H1 (cell line): ENCODE data around the gene C3orf49. TPM values are rescaled to one million over a fixed set of nuclear protein-coding genes. Genes with fewer than 3 reads are reported as not detected.

Experiments used
- CTCF ChIA-PET: fragments of 300-600 bp; sonication (Branson Sonifier 250); formaldehyde crosslinking; loops from one replicate; lab custom pipeline; 2021; ENCODE audit not compliant: partially characterized antibody; lab: Charles Lee
- POLR2A ChIA-PET: fragments of 300-600 bp; sonication (Branson Sonifier 250); formaldehyde crosslinking; loops from one replicate; lab custom pipeline; 2021; ENCODE audit warnings: inconsistent platforms; ENCODE audit not compliant: partially characterized antibody; lab: Charles Lee
- DNase-seq, 2 experiments: peaks; one replicate each; pipeline versions ENCODE4 v3.0.0 to v3.0.0-alpha.2; 2010 to 2022; ENCODE audit warnings: low spot score in 2 of 2, low read depth in 1 of 2, mixed read lengths in 1 of 2
- FAIRE-seq: peaks from 2 replicates; lab custom pipeline; 2011; peaks lifted over from hg19 to GRCh38; lab: Jason Lieb, UNC
- H2AFZ ChIP-seq: 2 replicates; pipeline ENCODE4 v1.8.1; 2012; ENCODE audit warnings: low read length, inconsistent platforms
- H2AK5ac ChIP-seq: 2 replicates; pipeline ENCODE4 v1.6.1; 2013; ENCODE audit warnings: low read depth, low read length
- H2BK120ac ChIP-seq: replicated peaks from 2 replicates; pipeline ENCODE3; 2013; ENCODE audit warnings: low read depth, low read length, inconsistent platforms
- H2BK12ac ChIP-seq: 2 replicates; pipeline ENCODE4 v1.6.1; 2013; ENCODE audit warnings: low read depth, low read length
- H2BK15ac ChIP-seq: 2 replicates; pipeline ENCODE4 v1.6.1; 2013; ENCODE audit warnings: low read length
- H2BK20ac ChIP-seq: 2 replicates; pipeline ENCODE4 v1.6.1; 2013; ENCODE audit warnings: low read length
- H2BK5ac ChIP-seq: 2 replicates; pipeline ENCODE4 v1.6.1; 2013; ENCODE audit warnings: low read depth, low read length
- H3K14ac ChIP-seq: 2 replicates; pipeline ENCODE4 v1.6.1; 2013; ENCODE audit warnings: inconsistent platforms; ENCODE audit not compliant: insufficient read length
- H3K18ac ChIP-seq: 2 replicates; pipeline ENCODE4 v1.6.1; 2013; ENCODE audit warnings: low read length; ENCODE audit errors: extremely low read depth
- H3K23ac ChIP-seq: 2 replicates; pipeline ENCODE4 v1.6.1; 2013; ENCODE audit warnings: inconsistent platforms; ENCODE audit not compliant: insufficient read length
- H3K23me2 ChIP-seq: 2 replicates; pipeline ENCODE4 v1.6.1; 2013; ENCODE audit warnings: low read depth, low read length
- H3K27ac ChIP-seq: 2 replicates; pipeline ENCODE4 v1.6.1; 2011; ENCODE audit warnings: low read depth, low read length, inconsistent platforms
- H3K27me3 ChIP-seq, 4 experiments: replicated peaks in 1 of 4; 1 replicate in 1 of 4; 2 replicates in 3 of 4; pipeline versions ENCODE4 v1.6.1 to v1.8.1; 2011 to 2013; ENCODE audit warnings: low read length in 3 of 4, mild to moderate bottlenecking in 3 of 4, inconsistent platforms in 2 of 4, mixed read lengths in 2 of 4, moderate library complexity in 1 of 4; ENCODE audit not compliant: control insufficient read depth in 3 of 4, insufficient read depth in 3 of 4; ENCODE audit errors: extremely low read depth in 1 of 4
- H3K36me3 ChIP-seq, 4 experiments: 2 replicates each; pipeline versions ENCODE4 v1.6.1 to v1.8.1; 2011 to 2013; ENCODE audit warnings: mild to moderate bottlenecking in 4 of 4, low read length in 3 of 4, moderate library complexity in 2 of 4, control low read depth in 1 of 4, inconsistent platforms in 1 of 4; ENCODE audit not compliant: insufficient read depth in 4 of 4, control insufficient read depth in 2 of 4
- H3K4ac ChIP-seq: replicated peaks from 2 replicates; pipeline ENCODE3; 2013; ENCODE audit warnings: low read length, low read depth, mixed read lengths, inconsistent platforms; ENCODE audit not compliant: insufficient read length
- H3K4me1 ChIP-seq, 4 experiments: replicated peaks in 1 of 4; 1 replicate in 1 of 4; 2 replicates in 3 of 4; pipeline versions ENCODE4 v1.6.1 to v1.8.1; 2011 to 2013; ENCODE audit warnings: low read length in 3 of 4, inconsistent platforms in 2 of 4, mixed read lengths in 1 of 4; ENCODE audit not compliant: insufficient read depth in 4 of 4, control insufficient read depth in 3 of 4
- H3K4me2 ChIP-seq, 2 experiments: 2 replicates each; pipeline versions ENCODE4 v1.6.1 to v1.8.1; 2011 to 2013; ENCODE audit warnings: low read depth in 2 of 2, low read length in 2 of 2, control low read depth in 1 of 2, inconsistent platforms in 1 of 2, mild to moderate bottlenecking in 1 of 2; ENCODE audit not compliant: insufficient read depth in 1 of 2
- H3K4me3 ChIP-seq, 4 experiments: fragments of 200-600, 300-600 bp in 1 of 4; sonication (generic), shearing (Covaris generic), sonication (Bioruptor Twin) in 1 of 4; 2 replicates each; pipeline versions ENCODE4 v1.5.1 to v1.8.1; 2011 to 2016; ENCODE audit warnings: low read length in 4 of 4, low read depth in 3 of 4, control low read depth in 2 of 4, inconsistent platforms in 2 of 4, mild to moderate bottlenecking in 2 of 4, mixed read lengths in 1 of 4, moderate library complexity in 1 of 4; ENCODE audit not compliant: insufficient read depth in 2 of 4; ENCODE audit errors: extremely low read depth in 1 of 4
- H3K56ac ChIP-seq: replicated peaks from 2 replicates; pipeline ENCODE3; 2013; ENCODE audit warnings: low read depth, mild to moderate bottlenecking, mixed read lengths, low read length, inconsistent platforms; ENCODE audit not compliant: insufficient read length
- H3K79me1 ChIP-seq: 2 replicates; pipeline ENCODE4 v1.6.1; 2013; ENCODE audit warnings: low read depth, low read length, control low read depth
- H3K79me2 ChIP-seq, 2 experiments: 2 replicates each; pipeline versions ENCODE4 v1.6.1 to v1.8.1; 2012 to 2013; ENCODE audit warnings: low read length in 2 of 2, mild to moderate bottlenecking in 2 of 2, inconsistent platforms in 1 of 2; ENCODE audit not compliant: insufficient read depth in 2 of 2, control insufficient read depth in 1 of 2
- H3K9ac ChIP-seq, 4 experiments: replicated peaks in 1 of 4; 1 replicate in 1 of 4; 2 replicates in 3 of 4; pipeline versions ENCODE4 v1.6.1 to v1.8.1; 2011 to 2013; ENCODE audit warnings: low read depth in 3 of 4, low read length in 3 of 4, control low read depth in 2 of 4, mild to moderate bottlenecking in 2 of 4, moderate library complexity in 2 of 4, inconsistent platforms in 1 of 4; ENCODE audit errors: extremely low read depth in 1 of 4
- H3K9me3 ChIP-seq, 2 experiments: 2 replicates each; pipeline versions ENCODE4 v1.6.1 to v1.8.1; 2012 to 2013; ENCODE audit warnings: mild to moderate bottlenecking in 2 of 2, moderate library complexity in 2 of 2, control low read depth in 1 of 2, inconsistent platforms in 1 of 2, low read depth in 1 of 2, low read length in 1 of 2, mixed read lengths in 1 of 2; ENCODE audit not compliant: insufficient read depth in 2 of 2
- H4K20me1 ChIP-seq, 2 experiments: replicated peaks in 1 of 2; 2 replicates each; pipeline versions ENCODE3 to v1.8.1; 2011 to 2013; ENCODE audit warnings: inconsistent platforms in 2 of 2, low read length in 2 of 2, mild to moderate bottlenecking in 1 of 2; ENCODE audit not compliant: insufficient read depth in 2 of 2, control insufficient read depth in 1 of 2
- H4K5ac ChIP-seq: 2 replicates; pipeline ENCODE4 v1.6.1; 2013; ENCODE audit warnings: low read length, low read depth, mixed read lengths, inconsistent platforms; ENCODE audit not compliant: insufficient read length
- H4K8ac ChIP-seq: 2 replicates; pipeline ENCODE4 v1.8.0; 2013; ENCODE audit warnings: mild to moderate bottlenecking, moderate library complexity, low read length, inconsistent platforms; ENCODE audit not compliant: insufficient read depth; ENCODE audit errors: extremely low read depth
- H4K91ac ChIP-seq: replicated peaks from 2 replicates; pipeline ENCODE3; 2013; ENCODE audit warnings: low read length, mixed read lengths, inconsistent platforms; ENCODE audit not compliant: insufficient read length
- ATF2 ChIP-seq: IDR thresholded peaks from 2 replicates; pipeline ENCODE4 v1.6.1; 2012; ENCODE audit warnings: low read length, inconsistent platforms
- CEBPB ChIP-seq: IDR thresholded peaks from 2 replicates; pipeline ENCODE4 v1.6.1; 2012; ENCODE audit warnings: low read depth, low read length
- CTBP2 ChIP-seq: IDR thresholded peaks from 2 replicates; pipeline ENCODE4 v1.7.0; 2011; ENCODE audit warnings: borderline replicate concordance, mild to moderate bottlenecking, moderate library complexity, mixed read lengths, low read length; ENCODE audit not compliant: insufficient read depth, insufficient read length
- GABPA ChIP-seq: IDR thresholded peaks from 2 replicates; pipeline ENCODE4 v1.6.1; 2011; ENCODE audit warnings: mild to moderate bottlenecking, low read length, moderate library complexity, borderline replicate concordance; ENCODE audit not compliant: insufficient read depth
- JUND ChIP-seq: IDR thresholded peaks from 2 replicates; pipeline ENCODE4 v1.6.1; 2011; ENCODE audit warnings: mild to moderate bottlenecking, improper control_type of control experiment, low read length
- KDM5A ChIP-seq: fragments of 200-600 bp; IDR thresholded peaks from 2 replicates; pipeline ENCODE4 v1.7.1; 2012; ENCODE audit warnings: mild to moderate bottlenecking, low read length, inconsistent platforms, mixed read lengths
- MAX ChIP-seq: IDR thresholded peaks from 2 replicates; pipeline ENCODE4 v1.6.1; 2012; ENCODE audit warnings: inconsistent platforms
- NANOG ChIP-seq: IDR thresholded peaks from 2 replicates; pipeline ENCODE4 v1.6.1; 2011; ENCODE audit warnings: low read length, low read depth, mild to moderate bottlenecking, inconsistent platforms; ENCODE audit not compliant: insufficient read depth, poor library complexity, severe bottlenecking
- NRF1 ChIP-seq: IDR thresholded peaks from 2 replicates; pipeline ENCODE4 v1.6.1; 2011; ENCODE audit warnings: mild to moderate bottlenecking, low read depth, low read length, improper control_type of control experiment
- PHF8 ChIP-seq: fragments of 200-600 bp; sonication (generic); conservative IDR thresholded peaks from 2 replicates; pipeline ENCODE4 v1.7.1; 2012; ENCODE audit warnings: low read depth, mild to moderate bottlenecking, inconsistent platforms, low read length, moderate library complexity
- POLR2AphosphoS5 ChIP-seq: IDR thresholded peaks from 2 replicates; pipeline ENCODE4 v1.6.1; 2011; ENCODE audit warnings: low read depth, low read length
- SIN3A ChIP-seq, 2 experiments: IDR thresholded peaks in 1 of 2; conservative IDR thresholded peaks in 1 of 2; 2 replicates each; pipeline ENCODE4 v1.6.1; 2011 to 2012; ENCODE audit warnings: low read length in 2 of 2, improper control_type of control experiment in 1 of 2, low read depth in 1 of 2, mild to moderate bottlenecking in 1 of 2
- SP4 ChIP-seq: IDR thresholded peaks from 2 replicates; pipeline ENCODE4 v1.6.1; 2012; ENCODE audit warnings: low read length, inconsistent platforms
- polyA plus RNA-seq, 7 experiments: library from polyadenylated mRNA; depleted of rRNA in 3 of 7; stranded (reverse) in 5 of 7; unstranded in 2 of 7; fragments of >200 nt in 5 of 7; fragments of 200-250 nt in 2 of 7; gene quantifications; 1 replicate in 5 of 7; 2 replicates in 1 of 7; 4 replicates in 1 of 7; pipeline versions ENCODE4 v1.2.1 to v1.2.3, GENCODE V29; 2011 to 2013; ENCODE audit warnings: missing spikeins in 2 of 7, mixed read lengths in 2 of 7
- total RNA-seq: library from RNA; stranded (reverse); fragmentation: NEBNext Ultra II Directional; extraction: Animal tissue kit (Norgen Biotek cat#: 25700); gene quantifications from 2 replicates; pipeline ENCODE4 v1.2.1, GENCODE V29; 2021

The C3orf49 gene
- total and polyA plus RNA-seq, 2 of the 8 experiments (the other 6 are each of a cell fraction or from before 2014, with no cell fraction given): not detected

- no peaks in the 10 kb centered on the region for H4K20me1 ChIP-seq
- no peak overlapping the region for H3K23ac ChIP-seq
- H2AK5ac ChIP-seq: no peak overlapping the region
- no peak overlapping the region for H3K27ac ChIP-seq
- CTCF ChIA-PET: interaction anchor here (0.9 to 1.3 kb wide), 3 partner anchors 9 to 186 kb away, joined by 3 to 4 read pairs (median 4); no protein-coding TSS in a partner anchor
- no peak overlapping the region for H3K4ac ChIP-seq
- H3K14ac ChIP-seq: no peak overlapping the region
- no peak overlapping the region for H4K91ac ChIP-seq
- H3K4me2 ChIP-seq: no peak overlapping the region
- no peak overlapping the region for H4K5ac ChIP-seq
- H2BK5ac ChIP-seq: no peak overlapping the region
- DNase-seq (no peak), FAIRE-seq (no peak)
- H4K8ac ChIP-seq: no peak overlapping the region
- no peaks in the 10 kb centered on the region for H3K36me3 ChIP-seq
- H3K79me1 ChIP-seq: peaks cover 2% of the 10 kb centered on the region; the same call in 1 of the 2 replicates
- no peaks in the 10 kb centered on the region for H3K27me3 ChIP-seq
- H3K56ac ChIP-seq: no peak overlapping the region
- no peaks in the 10 kb centered on the region for H3K23me2 ChIP-seq
- no peaks in the 10 kb centered on the region; a peak in 1 of 7 replicates for H3K4me1 ChIP-seq
- H2BK120ac ChIP-seq: no peak overlapping the region
- no peak overlapping the region for H2AFZ ChIP-seq
- peaks cover 0 to 11% of the 10 kb centered on the region in 2 experiments; a peak in 3 of 4 replicates for H3K79me2 ChIP-seq
- H3K4me3 ChIP-seq: no peak overlapping the region
- H3K18ac ChIP-seq: no peak overlapping the region
- H3K9ac ChIP-seq: no peak overlapping the region
- no peak overlapping the region for H2BK12ac ChIP-seq
- no peaks in the 10 kb centered on the region for H3K9me3 ChIP-seq
- H2BK20ac ChIP-seq: no peak overlapping the region
- POLR2A ChIA-PET: no interaction called here
- TF ChIP-seq KDM5A (no peak), SIN3A (conservative IDR thresholded peaks at IDR 0.05 in 1 of 2, IDR thresholded peaks at IDR 0.05 in 1 of 2; ENCODE audit: low read depth in 1 of 2, low read length in 2 of 2) (no peak), CEBPB (no peak), POLR2AphosphoS5 (no peak), GABPA (no peak), CTBP2 (no peak), MAX (no peak), NRF1 (no peak), ATF2 (no peak), JUND (no peak), SP4 (no peak), NANOG (no peak), PHF8 (no peak)
- H2BK15ac ChIP-seq: no peak overlapping the region
Observed at GRCh38 chr3:63842127-63842526, 23.0 kb downstream of the C3orf49 start.
